SK-N-MC (cell line): ENCODE data around the gene GPR35.

Experiments
- DNase-seq: peaks from one replicate; pipeline ENCODE4 v3.0.0-alpha.2; 2011; ENCODE audit warnings: low read depth, low spot score
- H3K27ac ChIP-seq: fragments of 200-600 bp; sonication (generic); 2 replicates; pipeline ENCODE4 v1.5.1; 2016; ENCODE audit warnings: mixed run types
- H3K36me3 ChIP-seq: fragments of 200-600 bp; sonication (generic); 2 replicates; pipeline ENCODE4 v1.6.1; 2017; ENCODE audit warnings: antibody characterized with exemption, low read length, mixed read lengths; ENCODE audit not compliant: insufficient read depth
- H3K4me3 ChIP-seq: fragments of 200-600 bp; sonication (generic); 2 replicates; pipeline ENCODE4 v1.5.1; 2016
- H3K9ac ChIP-seq: fragments of 200-600 bp; sonication (generic); 2 replicates; pipeline ENCODE4 v1.8.0; 2017; ENCODE audit warnings: mixed run types, mixed read lengths; ENCODE audit not compliant: insufficient read length
- H3K9me3 ChIP-seq: fragments of 200-600 bp; sonication (generic); 2 replicates; pipeline ENCODE4 v1.6.1; 2017; ENCODE audit warnings: low read depth, mild to moderate bottlenecking, antibody characterized with exemption, low read length, moderate library complexity, mixed read lengths
- EZH2 ChIP-seq: fragments of 200-600 bp; sonication (generic); IDR thresholded peaks from one replicate; pipeline ENCODE4 v1.6.1; 2017; ENCODE audit warnings: antibody characterized with exemption
- FOXP2 ChIP-seq: optimal IDR thresholded peaks from 2 replicates; pipeline ENCODE3; 2011; ENCODE audit warnings: mild to moderate bottlenecking, moderate library complexity; ENCODE audit not compliant: insufficient read depth; ENCODE audit errors: extremely low read length, control extremely low read depth
- POLR2AphosphoS5 ChIP-seq: IDR thresholded peaks from 2 replicates; pipeline ENCODE4 v1.6.1; 2012; ENCODE audit warnings: mild to moderate bottlenecking, low read depth, low read length, borderline replicate concordance

The GPR35 gene

GRCh38 chr2:240579771-240580614 is 45.3 kb upstream of the GPR35 start:
- no peak overlapping the region for H3K4me3 ChIP-seq
- no peak overlapping the region for H3K9ac ChIP-seq
- DNase-seq = no peak
- no peaks in the 10 kb centered on the region for H3K9me3 ChIP-seq
- TF ChIP-seq EZH2 (no peak), POLR2AphosphoS5 (no peak), FOXP2 (no peak)
- H3K27ac ChIP-seq = no peak overlapping the region
- H3K36me3 ChIP-seq = peaks cover 9% of the 10 kb centered on the region; the same call in 1 of the 2 replicates

GRCh38 chr2:240581811-240582210 is 43.5 kb upstream of the GPR35 start:
- TF ChIP-seq FOXP2 (no peak), POLR2AphosphoS5 (no peak), EZH2 (no peak)

GRCh38 chr2:240582781-240583180 is 42.5 kb upstream of the GPR35 start:
- Histone ChIP-seq H3K9ac (no peak overlapping the region), H3K27ac (no peak overlapping the region)

More at GRCh38 chr2:240581811-240582210, 43.5 kb upstream of the GPR35 start:
- Histone ChIP-seq H3K9ac (no peak overlapping the region), H3K27ac (no peak overlapping the region), H3K9me3 (no peaks in the 10 kb centered on the region), H3K4me3 (no peak overlapping the region), H3K36me3 (peaks cover 9% of the 10 kb centered on the region; the same call in 1 of the 2 replicates)
- no peak for DNase-seq

GRCh38 chr2:240583774-240584173 is 41.5 kb upstream of the GPR35 start:
- Histone ChIP-seq H3K27ac (no peak overlapping the region), H3K36me3 (peaks cover 9% of the 10 kb centered on the region; the same call in 1 of the 2 replicates), H3K9ac (no peak overlapping the region), H3K9me3 (no peaks in the 10 kb centered on the region), H3K4me3 (no peak overlapping the region)
- TF ChIP-seq FOXP2 (no peak), POLR2AphosphoS5 (no peak), EZH2 (no peak)
- DNase-seq = no peak

More at GRCh38 chr2:240582781-240583180, 42.5 kb upstream of the GPR35 start:
- TF ChIP-seq FOXP2 (no peak), EZH2 (no peak), POLR2AphosphoS5 (no peak)
- H3K9me3 ChIP-seq = no peaks in the 10 kb centered on the region
- no peak overlapping the region for H3K4me3 ChIP-seq
- H3K36me3 ChIP-seq = peaks cover 9% of the 10 kb centered on the region; the same call in 1 of the 2 replicates
- no peak for DNase-seq

- no peak overlapping the region for H3K27ac ChIP-seq
- peak overlapping the region; percentile 99 for H3K4me3 ChIP-seq
- no peaks in the 10 kb centered on the region for H3K9me3 ChIP-seq
- peak overlapping the region; percentile 98 for H3K9ac ChIP-seq
- no peak for DNase-seq
- TF ChIP-seq POLR2AphosphoS5 = peak; percentile 37; the same call in 1 of the 2 replicates
- TF ChIP-seq FOXP2 = no peak
- peaks cover 9% of the 10 kb centered on the region; the same call in 1 of the 2 replicates for H3K36me3 ChIP-seq
Measured at GRCh38 chr2:240584486-240585031, 40.7 kb upstream of the GPR35 start.

GRCh38 chr2:240585101-240585500 is 40.2 kb upstream of the GPR35 start:
- no peak for DNase-seq
- Histone ChIP-seq H3K27ac (no peak overlapping the region), H3K4me3 (peak overlapping the region; percentile 99), H3K9ac (peak overlapping the region; percentile 98), H3K36me3 (peaks cover 13% of the 10 kb centered on the region), H3K9me3 (no peaks in the 10 kb centered on the region)
- no peak for TF ChIP-seq EZH2
- no peak for TF ChIP-seq FOXP2
- no peak for TF ChIP-seq POLR2AphosphoS5

- H3K4me3 ChIP-seq = peak overlapping the region; percentile 99
- no peak for DNase-seq
- no peaks in the 10 kb centered on the region for H3K9me3 ChIP-seq
- 0 out of 2 replicates have a peak overlapping the region, but pooled peaks have one; percentile 65 for H3K27ac ChIP-seq
- H3K9ac ChIP-seq = peak overlapping the region; percentile 98
- TF ChIP-seq EZH2 (no peak), FOXP2 (no peak), POLR2AphosphoS5 (no peak)
- H3K36me3 ChIP-seq = peaks cover 14% of the 10 kb centered on the region
Measured at GRCh38 chr2:240585681-240586197, 39.5 kb upstream of the GPR35 start.
